ENCODE measurements around the gene DRD3. TPM values are rescaled to one million over a fixed set of nuclear protein-coding genes. Genes with fewer than 3 reads are reported as not detected.

The DRD3 gene
- total RNA-seq, 1 experiment from 2014 or later, result not detected

- no peaks in the 10 kb centered on the region for H3K4me1 Mint-ChIP-seq (ENCODE audit: insufficient read depth, unreplicated experiment)
- no peaks in the 10 kb centered on the region for H3K9me3 Mint-ChIP-seq (ENCODE audit: unreplicated experiment)
- BruUV-seq (replicated peaks), result no TSS peak
- POLR2A ChIA-PET, result no interaction called here
- H3K36me3 Mint-ChIP-seq (ENCODE audit: insufficient read depth, unreplicated experiment), result no peaks in the 10 kb centered on the region
- no peak overlapping the region for H3K4me3 Mint-ChIP-seq (ENCODE audit: unreplicated experiment)
- DNase-seq (ENCODE audit: unreplicated experiment), result no peak
- no peaks in the 10 kb centered on the region for H3K27me3 Mint-ChIP-seq (ENCODE audit: insufficient read depth, unreplicated experiment)
- no peak for TF ChIP-seq CTCF (IDR thresholded peaks at IDR 0.05; ENCODE audit: unreplicated experiment)
- H3K27ac Mint-ChIP-seq (ENCODE audit: low read depth, unreplicated experiment), result no peak overlapping the region
- intact Hi-C loops (cut with micrococcal nuclease), result no loop called here
- CTCF ChIA-PET, result interaction anchor here (0.7 to 1.6 kb wide), 3 partner anchors 16 to 65 kb away, joined by 3 to 5 read pairs (median 4); no protein-coding TSS in a partner anchor
Observed at GRCh38 chr3:114127517-114127916, 51.3 kb downstream of the DRD3 start.

- no peak for DNase-seq (ENCODE audit: unreplicated experiment)
- TF ChIP-seq CTCF (IDR thresholded peaks at IDR 0.05; ENCODE audit: unreplicated experiment), result no peak
- Mint-ChIP-seq H3K36me3 (ENCODE audit: insufficient read depth, unreplicated experiment) (no peaks in the 10 kb centered on the region), H3K4me1 (ENCODE audit: insufficient read depth, unreplicated experiment) (no peaks in the 10 kb centered on the region), H3K27me3 (ENCODE audit: insufficient read depth, unreplicated experiment) (no peaks in the 10 kb centered on the region), H3K27ac (ENCODE audit: low read depth, unreplicated experiment) (no peak overlapping the region), H3K4me3 (ENCODE audit: unreplicated experiment) (no peak overlapping the region), H3K9me3 (ENCODE audit: unreplicated experiment) (no peaks in the 10 kb centered on the region)
- ChIA-PET CTCF (interaction anchor here (0.8 to 1.6 kb wide), 4 partner anchors 10 to 209 kb away, joined by 3 to 5 read pairs (median 3); no protein-coding TSS in a partner anchor), POLR2A (no interaction called here)
- BruUV-seq (replicated peaks), result no TSS peak
- intact Hi-C loops (cut with micrococcal nuclease), result no loop called here
Observed at GRCh38 chr3:114126461-114126860, 52.4 kb downstream of the DRD3 start.

- Mint-ChIP-seq H3K4me1 (ENCODE audit: insufficient read depth, unreplicated experiment) (no peaks in the 10 kb centered on the region), H3K36me3 (ENCODE audit: insufficient read depth, unreplicated experiment) (no peaks in the 10 kb centered on the region), H3K9me3 (ENCODE audit: unreplicated experiment) (no peaks in the 10 kb centered on the region), H3K27me3 (ENCODE audit: insufficient read depth, unreplicated experiment) (no peaks in the 10 kb centered on the region), H3K4me3 (ENCODE audit: unreplicated experiment) (no peak overlapping the region), H3K27ac (ENCODE audit: low read depth, unreplicated experiment) (no peak overlapping the region)
- TF ChIP-seq CTCF (IDR thresholded peaks at IDR 0.05; ENCODE audit: unreplicated experiment), result no peak
- CTCF ChIA-PET, result no interaction called here
- DNase-seq (ENCODE audit: unreplicated experiment), result peak; percentile 24
- intact Hi-C loops (cut with micrococcal nuclease), result no loop called here
- POLR2A ChIA-PET, result interaction anchor here (1.0 kb wide), 1 partner anchor 114 kb away, joined by 6 read pairs; no protein-coding TSS in a partner anchor
- BruUV-seq (replicated peaks), result no TSS peak
Observed at GRCh38 chr3:114122027-114122709, 56.7 kb downstream of the DRD3 start.

GRCh38 chr3:114120211-114120610 is 58.6 kb downstream of the DRD3 start:
- ChIA-PET POLR2A (no interaction called here), CTCF (no interaction called here)
- DNase-seq (ENCODE audit: unreplicated experiment), result no peak
- no peak overlapping the region for H3K27ac Mint-ChIP-seq (ENCODE audit: low read depth, unreplicated experiment)
- H3K36me3 Mint-ChIP-seq (ENCODE audit: insufficient read depth, unreplicated experiment), result no peaks in the 10 kb centered on the region
- TF ChIP-seq CTCF (IDR thresholded peaks at IDR 0.05; ENCODE audit: unreplicated experiment), result no peak
- no TSS peak for BruUV-seq (replicated peaks)
- no peaks in the 10 kb centered on the region for H3K4me1 Mint-ChIP-seq (ENCODE audit: insufficient read depth, unreplicated experiment)
- H3K27me3 Mint-ChIP-seq (ENCODE audit: insufficient read depth, unreplicated experiment), result no peaks in the 10 kb centered on the region
- no peak overlapping the region for H3K4me3 Mint-ChIP-seq (ENCODE audit: unreplicated experiment)
- no peaks in the 10 kb centered on the region for H3K9me3 Mint-ChIP-seq (ENCODE audit: unreplicated experiment)
- intact Hi-C loops (cut with micrococcal nuclease), result no loop called here
